NCI-H2029 (cell line): ENCODE data around the gene PPIC.
"Not testable (repeated sequence)": the region's sequence is repeated elsewhere in the genome, so short reads cannot be mapped to it uniquely, and the experiment has no call there.

ENCODE experiments used
- DNase-seq: peaks from one replicate; lab custom pipeline; 2025; lab: John Stamatoyannopoulos, UW

PPIC gene

GRCh38 chr5:123007754-123008153, 28.8 kb downstream of the PPIC start:
- no peak for DNase-seq

- DNase-seq = no peak
Measured at GRCh38 chr5:123007182-123007581, 29.3 kb downstream of the PPIC start.

GRCh38 chr5:123001808-123002207, 34.7 kb downstream of the PPIC start:
- DNase-seq = no peak

GRCh38 chr5:123000731-123001130, 35.8 kb downstream of the PPIC start:
- DNase-seq = peak; percentile 64

GRCh38 chr5:122999947-123000563, 36.5 kb downstream of the PPIC start:
- no peak for DNase-seq

GRCh38 chr5:122997294-122997693, 39.2 kb downstream of the PPIC start:
- peak; percentile 53 for DNase-seq

- no peak for DNase-seq
Measured at GRCh38 chr5:122996091-122996490, 40.4 kb downstream of the PPIC start.

- no peak for DNase-seq
Measured at GRCh38 chr5:122985954-122986721, 50.4 kb downstream of the PPIC start.

GRCh38 chr5:122985006-122985700, 51.4 kb downstream of the PPIC start:
- DNase-seq = no peak

GRCh38 chr5:122984425-122984824, 52.1 kb downstream of the PPIC start:
- DNase-seq = no peak

GRCh38 chr5:122982376-122982775, 54.1 kb downstream of the PPIC start:
- DNase-seq = no peak

GRCh38 chr5:122981846-122982245, 54.7 kb downstream of the PPIC start:
- DNase-seq = no peak

GRCh38 chr5:122978644-122979297, 57.8 kb downstream of the PPIC start:
- DNase-seq = no peak

- DNase-seq = no peak
Measured at GRCh38 chr5:122978068-122978467, 58.5 kb downstream of the PPIC start.

- no peak for DNase-seq
Measured at GRCh38 chr5:122977319-122977718, 59.2 kb downstream of the PPIC start.

- not testable (repeated sequence) for DNase-seq
Measured at GRCh38 chr5:122974251-122974650, 62.3 kb downstream of the PPIC start.

GRCh38 chr5:122973759-122974158, 62.8 kb downstream of the PPIC start:
- not testable (repeated sequence) for DNase-seq
